Measurements from ENCODE around the gene CTSW. TPM values are rescaled to one million over a fixed set of nuclear protein-coding genes. Genes with fewer than 3 reads are reported as not detected.
"Not testable (repeated sequence)": the region's sequence is repeated elsewhere in the genome, so short reads cannot be mapped to it uniquely, and the experiment has no call there.

The CTSW gene
- total RNA-seq, 2 donors from 2014 or later: 2.2 to 16.8 TPM

DNA sequence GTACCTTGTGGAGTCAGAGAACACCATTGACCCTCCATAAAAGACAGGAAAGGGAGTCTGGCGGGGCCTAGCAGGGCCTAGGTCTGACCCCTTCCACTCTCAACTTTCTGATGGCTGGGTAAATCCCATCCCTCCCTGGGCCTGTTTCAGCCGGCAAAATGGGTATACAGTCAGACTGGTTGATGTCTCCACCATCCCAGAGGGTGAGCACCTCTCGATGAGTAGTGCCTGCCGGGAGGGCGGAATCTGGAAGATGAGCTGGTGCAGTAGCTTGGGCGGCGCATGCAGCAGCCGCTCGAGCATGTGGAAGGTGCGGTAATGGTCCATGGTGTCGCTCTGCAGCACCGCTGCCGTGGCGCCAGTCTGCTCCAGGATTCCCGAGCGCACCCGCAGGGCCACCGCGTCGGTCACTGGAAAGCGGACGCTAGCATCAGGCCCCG, 8.1 kb downstream of the CTSW start:
- Mint-ChIP-seq H3K27ac (peak overlapping the region; percentile 97 to 98), H3K36me3 (peaks cover 20 to 23% of the 10 kb centered on the region in 2 donors), H3K9me3 (no peaks in the 10 kb centered on the region)
- DNase-seq (ENCODE audit: low spot score in 2 of 2): no peak
- ATAC-seq: peak in 1 of 2 donors; percentile 1

DNA sequence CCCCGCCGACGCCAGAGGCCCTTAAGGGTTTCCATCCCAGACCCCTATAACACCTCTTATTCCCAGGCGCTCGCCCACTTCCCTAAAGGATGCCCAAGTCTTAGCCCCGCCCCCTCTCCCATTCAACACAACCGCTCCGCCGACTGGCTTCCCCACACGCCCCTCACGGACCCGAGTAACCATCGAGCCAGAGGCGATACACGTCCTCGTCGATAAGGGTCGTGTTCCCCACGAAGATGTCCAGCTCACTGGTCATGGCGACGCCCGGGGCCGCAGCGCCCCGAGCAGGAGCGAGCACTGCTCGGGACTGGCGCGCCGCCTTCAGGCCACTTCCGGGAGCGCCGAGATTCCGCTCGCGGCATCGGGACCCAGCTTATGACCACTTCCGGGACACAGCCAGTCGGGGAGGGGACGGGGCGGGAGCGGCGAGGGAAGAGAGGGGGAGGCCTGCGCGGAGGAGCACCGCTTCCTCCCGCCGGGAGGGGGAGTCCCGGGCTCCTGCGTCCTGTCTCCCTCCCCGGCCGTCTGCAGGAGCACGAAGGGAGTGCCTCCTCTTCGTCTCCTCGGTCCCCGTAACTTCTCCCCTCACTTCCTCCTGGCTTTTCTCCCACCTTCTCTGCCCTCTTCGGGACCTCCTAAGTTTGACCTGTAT, 8.7 kb downstream of the CTSW start, which contains the start of gene FIBP:
Gene FIBP (minus strand): TSS at position 309 of the 652 bp plus-strand sequence. CDS start 53 bp downstream, at position 256.
- Mint-ChIP-seq H3K27ac (peak within 1 kb of the TSS; percentile 97 to 98), H3K36me3 (peaks cover 21 to 24% of the 10 kb centered on the region in 2 donors), H3K9me3 (no peaks in the 10 kb centered on the region)
- DNase-seq (ENCODE audit: low spot score in 2 of 2) (peak; percentile 95 to 96), ATAC-seq (peak; percentile 72 to 75)

DNA sequence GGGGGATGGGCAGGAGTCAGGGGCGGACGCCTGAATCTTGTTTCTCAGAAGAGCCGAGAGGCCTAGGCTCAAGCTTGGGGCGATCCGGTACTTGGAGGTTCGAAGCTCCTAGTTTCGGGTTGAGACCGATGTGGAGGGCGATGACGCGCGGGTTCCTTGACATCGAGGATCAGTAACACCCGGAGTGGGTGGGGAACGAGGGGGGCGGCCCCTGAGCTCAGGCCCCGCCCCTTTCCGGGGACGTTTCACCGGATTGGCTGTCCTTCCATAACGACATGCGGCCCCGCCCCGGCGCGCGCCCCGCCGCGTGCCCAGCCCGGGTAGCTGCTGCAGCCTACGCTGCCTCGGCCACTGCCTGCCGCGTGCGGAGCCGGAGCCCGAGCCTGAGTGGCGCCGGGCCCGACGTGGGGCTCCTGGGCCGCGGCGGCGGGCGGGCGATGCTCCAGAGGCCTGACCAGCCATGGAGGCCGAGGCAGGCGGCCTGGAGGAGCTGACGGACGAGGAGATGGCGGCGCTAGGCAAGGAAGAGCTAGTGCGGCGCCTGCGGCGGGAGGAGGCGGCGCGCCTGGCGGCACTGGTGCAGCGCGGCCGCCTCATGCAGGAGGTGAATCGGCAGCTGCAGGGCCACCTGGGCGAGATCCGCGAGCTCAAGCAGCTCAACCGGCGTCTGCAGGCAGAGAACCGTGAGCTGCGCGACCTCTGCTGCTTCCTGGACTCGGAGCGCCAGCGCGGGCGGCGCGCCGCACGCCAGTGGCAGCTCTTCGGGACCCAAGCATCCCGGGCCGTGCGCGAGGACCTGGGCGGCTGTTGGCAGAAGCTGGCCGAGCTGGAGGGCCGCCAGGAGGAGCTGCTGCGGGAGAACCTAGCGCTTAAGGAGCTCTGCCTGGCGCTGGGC, 10.9 kb downstream of the CTSW start, which contains the start of gene CCDC85B:
Gene CCDC85B (plus strand): TSS at position 350 of the 895 bp plus-strand sequence. CDS start 111 bp downstream, at position 461.
- DNase-seq (ENCODE audit: low spot score in 2 of 2) (peak; percentile 98 to 99), ATAC-seq (peak; percentile 71 to 73)
- peak within 1 kb of the TSS; percentile 97 to 98 for H3K27ac Mint-ChIP-seq
- peaks cover 16 to 25% of the 10 kb centered on the region in 2 donors for H3K36me3 Mint-ChIP-seq
- no peaks in the 10 kb centered on the region for H3K9me3 Mint-ChIP-seq

DNA sequence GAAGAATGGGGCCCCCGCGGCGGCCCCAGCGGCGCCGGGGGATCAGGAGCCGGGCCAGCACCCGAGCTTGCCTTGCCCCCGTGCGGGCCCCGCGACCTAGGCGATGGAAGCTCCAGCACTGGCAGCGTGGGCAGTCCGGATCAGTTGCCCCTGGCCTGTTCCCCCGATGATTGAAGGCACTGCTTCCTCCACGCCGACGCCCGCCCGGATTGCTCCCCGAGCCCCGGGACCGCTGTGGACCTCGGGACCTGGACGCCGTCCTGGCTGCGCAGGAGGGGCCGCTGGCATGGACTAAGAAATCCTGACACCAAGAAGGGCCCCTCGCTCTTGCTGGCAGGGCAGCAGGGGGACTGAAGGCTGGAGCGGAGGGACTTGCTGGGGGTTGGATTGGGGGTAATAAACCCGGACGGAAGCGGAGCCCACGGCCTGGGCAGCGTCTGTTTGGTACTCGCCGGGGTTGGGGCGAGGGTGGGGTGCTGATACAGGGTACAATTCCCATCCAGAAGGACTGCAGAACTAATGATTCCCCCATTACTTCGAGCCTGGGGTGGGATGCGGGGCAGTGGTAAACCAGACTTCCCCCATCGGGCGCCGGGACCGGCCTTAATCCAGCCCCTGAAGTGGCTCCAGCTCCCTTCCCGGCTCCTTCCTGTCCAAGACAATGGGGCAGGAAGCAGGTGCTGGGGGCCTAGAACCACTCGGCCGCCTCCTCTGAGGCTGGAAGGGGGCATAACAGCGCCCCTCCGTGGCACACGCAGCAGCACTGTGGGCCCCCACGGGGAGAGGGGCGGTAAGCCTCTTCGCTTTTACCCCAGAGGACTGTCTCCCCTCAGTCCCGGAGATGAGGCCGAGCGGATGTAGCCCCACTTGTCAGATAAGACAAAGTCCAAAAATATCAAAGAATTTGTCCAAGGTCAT, 11.8 kb downstream of the CTSW start:
- DNase-seq (ENCODE audit: low spot score in 2 of 2): no peak
- no peak for ATAC-seq
- H3K9me3 Mint-ChIP-seq: no peaks in the 10 kb centered on the region
- peaks cover 15 to 29% of the 10 kb centered on the region in 2 donors for H3K36me3 Mint-ChIP-seq
- peak overlapping the region; percentile 76 to 97 for H3K27ac Mint-ChIP-seq

DNA sequence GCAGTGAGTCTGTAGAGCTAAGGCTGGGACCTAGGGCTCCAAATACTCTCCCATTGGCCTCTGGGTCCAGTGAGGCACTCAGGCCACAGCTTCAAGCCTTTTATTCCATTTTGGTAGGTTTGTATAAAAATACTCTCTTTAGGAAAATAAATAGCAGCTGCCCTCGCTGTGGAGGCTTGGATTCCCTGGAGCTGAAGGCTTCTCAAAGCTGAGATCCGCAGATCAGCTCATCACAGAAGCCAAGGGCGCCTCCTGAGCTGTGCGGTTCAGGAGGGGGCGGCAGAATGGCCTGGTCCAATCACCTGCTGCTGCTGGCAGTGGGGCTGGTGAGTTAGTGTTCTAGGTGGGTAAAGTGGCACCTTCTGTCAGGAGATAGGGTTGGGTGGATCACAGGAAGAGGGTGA, 12.5 kb downstream of the CTSW start:
- DNase-seq (ENCODE audit: low spot score in 2 of 2); ATAC-seq; H3K9me3 Mint-ChIP-seq: not testable (repeated sequence)
- H3K27ac Mint-ChIP-seq: peak overlapping the region; percentile 93 to 97
- H3K36me3 Mint-ChIP-seq: peaks cover 9 to 29% of the 10 kb centered on the region in 2 donors

DNA sequence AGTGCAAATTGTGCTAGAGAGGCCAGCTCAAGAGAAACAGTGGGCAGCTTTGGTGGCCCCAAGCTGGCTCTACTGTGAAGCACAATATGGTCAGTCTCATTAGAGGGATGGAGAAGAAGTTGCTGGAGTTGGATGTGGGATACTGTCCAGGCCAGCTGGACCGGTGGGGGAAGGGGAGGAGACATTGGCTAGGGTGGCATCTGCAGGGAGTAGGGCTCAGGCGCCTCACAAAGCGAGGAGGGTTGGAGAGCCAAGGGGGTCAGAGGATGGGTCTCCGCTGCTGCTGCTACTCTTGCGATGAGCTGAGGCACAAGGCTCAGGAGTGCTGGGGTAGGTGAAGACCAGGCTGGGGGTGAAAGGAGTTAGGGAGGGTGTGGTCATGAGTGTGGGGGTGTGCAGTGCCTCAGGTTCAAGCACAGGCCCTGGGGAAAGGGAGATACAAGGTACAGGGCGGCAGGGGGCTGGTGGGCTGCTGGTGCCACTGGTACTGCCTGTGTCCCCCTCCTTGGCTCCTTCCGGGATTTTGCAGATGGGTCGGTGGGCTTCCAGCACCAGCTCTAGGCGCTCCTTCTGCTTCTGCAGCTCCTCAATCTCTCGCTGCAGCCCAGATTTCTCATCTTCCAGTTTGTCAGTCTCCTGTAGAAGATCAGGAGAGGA, 13.2 kb downstream of the CTSW start:
- Mint-ChIP-seq H3K36me3 (peaks cover 9 to 29% of the 10 kb centered on the region in 2 donors), H3K27ac (peak overlapping the region; percentile 93 to 97), H3K9me3 (no peaks in the 10 kb centered on the region)
- no peak for ATAC-seq
- DNase-seq (ENCODE audit: low spot score in 2 of 2): no peak

DNA sequence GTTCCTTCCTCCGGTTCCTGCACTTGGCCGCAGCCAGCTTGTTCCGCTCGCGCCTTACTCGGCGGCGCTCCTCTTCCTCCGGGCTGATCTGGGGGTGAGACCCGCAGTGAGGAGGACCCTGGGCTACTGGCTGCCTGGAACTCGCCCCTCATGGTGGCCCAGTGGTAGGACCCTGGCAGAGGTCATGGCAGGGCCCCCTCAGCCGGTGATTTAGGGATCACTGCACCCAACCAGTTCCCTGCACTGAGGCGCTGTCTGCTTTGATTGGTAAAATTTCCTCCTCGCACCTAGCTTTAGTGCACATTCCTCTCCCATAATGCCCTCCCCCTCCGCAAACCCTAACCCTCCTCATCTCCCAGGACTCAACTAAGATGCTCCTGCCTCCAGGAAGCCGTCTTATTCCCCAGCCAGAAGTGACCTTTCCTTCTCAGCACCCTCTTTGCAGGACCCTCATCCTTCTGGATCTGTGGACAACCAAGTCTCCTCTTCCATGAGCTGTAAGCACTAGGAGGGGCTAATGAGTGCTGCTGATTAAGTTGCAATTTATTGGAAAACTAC, 14.5 kb downstream of the CTSW start:
- peaks cover 17 to 22% of the 10 kb centered on the region in 2 donors for H3K36me3 Mint-ChIP-seq
- no peak for ATAC-seq
- peak overlapping the region; percentile 94 to 97 for H3K27ac Mint-ChIP-seq
- no peak for DNase-seq (ENCODE audit: low spot score in 2 of 2)
- H3K9me3 Mint-ChIP-seq: no peaks in the 10 kb centered on the region

DNA sequence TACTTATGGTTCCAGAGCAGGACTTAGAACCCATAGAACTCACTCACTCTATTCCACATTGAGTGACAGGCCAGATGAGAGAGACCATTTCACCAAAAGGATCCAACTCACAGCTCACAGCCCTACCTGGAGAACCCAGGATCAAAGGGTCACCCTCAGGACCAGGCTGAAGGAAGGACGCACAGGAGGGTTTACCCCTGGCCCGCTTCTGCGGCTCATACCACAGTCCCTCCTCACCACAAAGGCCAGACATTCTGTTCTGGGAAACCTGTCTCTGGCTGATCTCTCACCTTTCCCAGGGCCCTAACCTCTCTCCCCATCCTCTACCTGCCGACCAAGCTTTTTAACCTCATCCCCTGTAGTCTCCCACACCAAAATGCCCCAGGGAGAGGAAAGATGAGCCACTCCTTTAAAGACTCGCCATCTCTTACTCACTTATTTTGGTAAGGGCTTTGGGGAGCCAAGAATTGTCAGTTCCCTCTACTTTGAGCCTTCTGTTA, 15.9 kb downstream of the CTSW start:
- Mint-ChIP-seq H3K36me3 (peaks cover 18 to 22% of the 10 kb centered on the region in 2 donors), H3K27ac (peak overlapping the region; percentile 95 to 97), H3K9me3 (no peaks in the 10 kb centered on the region)
- DNase-seq (ENCODE audit: low spot score in 2 of 2) (no peak), ATAC-seq (no peak)

DNA sequence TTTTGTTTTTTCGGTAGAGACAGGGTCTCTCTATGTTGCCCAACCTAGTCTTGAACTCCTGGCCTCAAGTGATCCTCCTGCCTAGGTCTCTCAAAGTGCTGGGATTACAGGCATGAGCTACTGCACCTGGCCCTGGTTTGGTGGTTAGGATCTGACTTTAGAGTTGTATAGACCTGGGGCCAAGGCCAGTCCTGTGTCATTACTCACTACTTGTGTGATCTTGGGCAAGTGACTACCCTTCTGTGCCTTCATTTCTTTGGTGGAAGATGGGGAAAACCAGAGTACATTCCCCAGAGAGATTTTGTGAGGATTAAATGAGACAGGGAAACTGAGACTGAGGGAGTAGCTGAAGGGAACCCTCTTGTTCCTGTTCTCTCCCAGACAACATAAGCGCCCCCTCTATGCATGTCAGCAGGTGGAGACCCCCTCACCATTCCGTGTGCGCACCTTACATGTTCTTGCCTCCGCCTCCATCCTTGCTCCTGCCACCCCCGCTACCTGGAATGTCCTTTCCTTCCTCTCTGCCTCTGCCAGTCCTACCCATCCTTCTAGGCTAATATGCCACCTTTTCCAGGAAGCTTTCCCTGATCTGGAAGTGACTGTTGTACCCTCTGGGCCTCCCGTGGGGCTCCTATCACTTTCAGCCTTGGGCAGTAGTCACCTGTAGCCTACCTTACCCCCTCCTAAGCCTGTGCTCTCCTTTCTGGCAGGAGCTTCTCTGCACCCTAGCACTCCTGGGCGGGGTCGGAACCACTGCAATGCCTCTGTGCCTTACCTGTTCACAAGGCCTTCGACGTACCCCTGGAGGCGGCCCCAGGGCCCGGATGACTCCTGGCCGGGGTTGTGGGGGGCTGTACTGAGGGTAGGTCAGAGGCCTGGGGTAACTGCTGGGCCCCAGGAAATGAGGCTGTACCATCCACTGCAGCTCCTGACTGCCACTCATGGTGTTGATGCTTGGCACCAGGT, 16.7 kb downstream of the CTSW start:
- peaks cover 18 to 22% of the 10 kb centered on the region in 2 donors for H3K36me3 Mint-ChIP-seq
- DNase-seq (ENCODE audit: low spot score in 2 of 2) (no peak), ATAC-seq (peak in 1 of 2 donors; percentile 17)
- H3K9me3 Mint-ChIP-seq: no peaks in the 10 kb centered on the region
- peak overlapping the region; percentile 84 to 97 for H3K27ac Mint-ChIP-seq

DNA sequence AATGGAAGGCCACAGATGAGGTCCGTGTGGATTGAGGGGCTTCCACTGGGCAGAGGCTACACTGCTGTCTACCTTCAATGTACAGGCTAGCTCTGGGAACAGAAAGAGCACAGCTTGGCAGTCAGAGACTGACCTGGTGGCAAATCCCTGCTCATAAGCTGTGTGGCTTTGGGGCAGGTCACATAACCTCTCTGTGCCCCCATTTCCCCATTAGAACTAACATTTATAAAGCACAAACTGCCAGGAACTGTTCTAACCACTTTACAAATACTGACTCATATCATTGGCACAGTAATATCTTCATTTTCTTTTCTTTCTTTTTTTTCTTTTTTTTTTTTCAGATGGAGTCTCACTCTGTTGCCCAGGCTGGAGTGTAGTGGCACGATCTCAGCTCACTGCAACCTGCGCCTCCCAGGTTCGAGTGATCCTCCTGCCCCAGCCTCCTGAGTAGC, 17.4 kb downstream of the CTSW start:
- peak overlapping the region; percentile 84 to 97 for H3K27ac Mint-ChIP-seq
- peak in 1 of 2 donors; percentile 2 for ATAC-seq
- peaks cover 16 to 22% of the 10 kb centered on the region in 2 donors for H3K36me3 Mint-ChIP-seq

DNA sequence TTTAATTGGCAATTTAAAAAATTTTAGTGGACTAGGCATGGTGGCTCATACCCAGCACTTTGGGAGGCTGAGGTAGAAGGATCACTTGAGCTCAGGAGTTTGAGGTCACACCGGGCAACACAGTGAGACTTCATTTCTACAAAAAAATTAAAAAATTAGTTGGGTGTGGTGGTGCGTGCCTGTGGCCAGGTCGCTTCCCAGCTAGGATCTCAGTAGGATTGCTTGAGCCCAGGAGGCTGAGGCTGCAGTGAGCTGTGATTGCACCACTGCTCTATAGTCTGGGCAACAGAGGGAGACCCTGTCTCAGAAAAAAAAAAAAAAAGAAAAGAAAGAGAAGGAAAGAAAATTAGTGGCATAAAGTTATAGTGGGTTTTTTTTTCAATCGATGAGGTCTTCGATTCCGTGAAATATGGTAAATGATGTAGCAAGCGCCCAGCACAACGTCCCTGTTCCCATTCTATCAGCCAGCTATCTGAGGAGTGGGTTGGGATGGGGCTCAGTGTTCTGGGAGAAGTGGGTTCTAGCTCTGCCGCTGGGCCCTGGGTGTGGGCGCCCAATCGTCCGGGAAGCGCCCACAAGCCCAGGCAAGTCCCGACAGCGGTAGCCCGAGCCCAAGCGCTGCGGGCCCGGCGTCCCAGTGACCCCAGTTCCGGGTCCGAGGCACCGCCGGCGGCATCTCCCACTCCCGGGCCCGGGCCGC, 19.2 kb downstream of the CTSW start:
- DNase-seq (ENCODE audit: low spot score in 2 of 2) (no peak), ATAC-seq (no peak)
- peaks cover 9 to 13% of the 10 kb centered on the region in 2 donors for H3K36me3 Mint-ChIP-seq
- no peaks in the 10 kb centered on the region for H3K9me3 Mint-ChIP-seq
- H3K27ac Mint-ChIP-seq: peak overlapping the region; percentile 97 to 98

More for the DNA sequence above, 17.4 kb downstream of the CTSW start:
- no peaks in the 10 kb centered on the region for H3K9me3 Mint-ChIP-seq
- DNase-seq (ENCODE audit: low spot score in 2 of 2): no peak

DNA sequence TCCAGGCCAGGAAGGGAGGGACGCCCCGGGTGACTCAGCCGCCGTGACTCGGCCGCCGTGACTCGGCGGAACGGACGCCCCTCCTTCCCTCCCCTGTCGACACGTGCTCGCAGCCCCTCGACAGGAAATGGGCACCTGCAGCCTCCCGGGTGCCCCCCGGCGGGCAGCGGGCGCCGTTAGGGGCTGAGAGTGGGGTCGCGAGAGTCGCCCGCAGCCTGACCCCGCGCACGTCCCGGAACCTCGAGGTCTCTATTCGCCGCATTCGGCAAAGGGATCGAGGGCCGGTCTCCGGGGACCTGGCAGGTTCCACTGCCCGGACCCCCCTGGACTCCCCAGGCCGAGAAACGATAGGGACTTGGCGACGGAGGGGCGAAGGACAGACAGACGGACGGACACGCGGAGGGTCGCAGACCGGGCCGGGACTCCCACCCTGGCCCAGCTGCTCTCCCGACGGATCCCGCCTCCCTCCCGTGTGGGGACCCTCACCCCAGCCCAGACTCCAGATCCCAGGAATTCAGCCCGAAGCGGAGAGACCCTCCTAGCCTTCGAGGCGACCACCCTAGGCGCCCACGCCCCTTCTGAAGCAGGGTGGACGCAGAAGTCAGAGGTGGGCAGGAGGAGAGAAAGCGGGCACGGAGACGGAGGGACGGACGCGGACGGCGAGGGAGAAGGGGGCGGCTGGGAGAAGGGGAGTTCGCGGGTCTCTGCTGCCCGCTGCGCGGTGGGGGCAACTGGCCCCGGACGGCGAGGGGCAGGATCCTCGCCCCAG, 19.9 kb downstream of the CTSW start:
- Mint-ChIP-seq H3K27ac (peak overlapping the region; percentile 81 to 97), H3K36me3 (peaks cover 9% of the 10 kb centered on the region in 2 donors), H3K9me3 (no peaks in the 10 kb centered on the region)
- ATAC-seq (peak; percentile 35 to 52), DNase-seq (ENCODE audit: low spot score in 2 of 2) (peak; percentile 71 to 89)

Measured in activated naive CD4-positive, alpha-beta T cell treated with anti-CD3 and anti-CD28 coated beads, Interleukin-2, amount 50 U/mL, for 72 hours (primary cell).